CD4-positive, alpha-beta T cell treated with Interleukin-4 for 4 hours (primary cell): ENCODE results near the gene RAP1GAP.

ENCODE experiments used
- DNase-seq: peaks from one replicate; pipeline ENCODE4 v3.0.0-alpha.2; 2020

Gene RAP1GAP

GRCh38 chr1:21661886-21662285, 7.3 kb downstream of the RAP1GAP start:
- no peak for DNase-seq

GRCh38 chr1:21659924-21660326, 9.2 kb downstream of the RAP1GAP start:
- DNase-seq: no peak

DNA sequence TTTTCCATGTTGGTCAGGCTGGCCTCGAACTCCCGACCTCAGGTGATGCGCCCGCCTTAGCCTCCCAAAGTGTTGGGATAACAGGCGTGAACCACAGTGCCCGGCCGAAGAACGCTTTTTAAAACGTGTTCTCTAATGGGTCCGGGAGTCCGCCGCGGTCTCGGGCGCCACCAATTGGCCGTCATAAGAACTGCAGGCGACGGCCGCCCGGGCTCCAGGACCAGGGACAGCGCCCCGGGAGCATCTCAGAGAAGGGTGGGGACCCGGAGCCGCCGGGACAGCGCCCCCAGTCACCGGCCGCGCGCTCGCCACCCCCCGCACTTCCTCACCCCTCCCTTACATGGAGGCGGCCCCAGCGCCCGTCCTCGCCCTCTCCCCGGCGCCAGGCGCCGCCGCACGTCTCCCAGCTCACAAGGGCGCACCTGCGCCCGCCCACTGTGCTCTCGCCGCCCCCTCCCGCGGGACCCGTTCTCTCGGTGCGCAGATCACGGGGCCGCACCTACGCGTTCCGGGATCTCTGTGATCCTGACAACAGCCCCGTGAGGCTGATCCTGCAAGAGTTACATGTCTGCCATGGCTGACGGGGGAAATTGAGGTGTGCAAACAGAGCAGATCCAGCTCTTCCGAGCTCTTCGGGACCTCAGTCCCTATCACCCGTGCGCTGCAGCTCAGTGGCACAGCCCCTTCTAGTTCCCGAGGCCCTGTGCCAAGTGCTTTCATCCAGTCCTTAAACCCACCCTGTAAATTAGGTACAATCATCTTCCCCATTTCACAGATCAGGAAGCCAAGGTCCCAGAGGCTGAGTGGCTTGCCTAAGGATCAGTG, 9.8 kb downstream of the RAP1GAP start:
- peak; percentile 70 for DNase-seq

DNA sequence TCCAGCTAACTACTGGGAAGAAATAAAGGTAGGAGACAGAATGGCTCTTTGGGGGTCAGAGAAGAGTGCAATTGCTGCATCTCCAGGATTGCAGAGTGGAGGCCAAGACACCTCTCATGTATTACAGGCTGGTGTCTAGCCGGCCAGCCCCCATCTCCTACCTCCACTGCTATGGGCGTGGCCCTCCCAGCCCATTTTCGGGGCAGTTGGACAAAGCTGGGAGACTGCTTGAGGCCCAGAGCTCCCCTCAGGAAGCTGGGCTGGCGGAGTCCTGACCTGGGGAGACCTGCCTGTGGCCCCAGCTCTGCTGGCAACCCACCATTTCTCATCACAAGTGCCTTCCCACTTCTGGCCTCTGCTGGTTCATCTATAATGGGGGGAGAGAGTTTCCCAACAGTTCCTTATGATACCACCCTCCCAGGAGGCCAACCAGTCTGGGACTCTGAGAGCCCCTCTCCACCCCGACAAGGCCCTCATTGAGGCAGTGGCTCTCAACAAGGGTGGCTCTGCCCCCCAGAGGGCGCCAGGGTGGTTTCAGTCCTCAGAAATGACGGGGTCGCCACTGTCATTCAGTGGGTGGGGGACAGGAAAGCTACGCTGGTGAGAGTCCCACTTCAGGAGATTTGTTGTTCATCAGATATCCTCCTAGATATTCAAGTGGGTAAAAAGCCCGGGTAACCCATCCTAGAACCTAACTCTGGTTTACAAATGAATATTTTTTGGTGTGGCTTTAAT, 11.5 kb downstream of the RAP1GAP start:
- no peak for DNase-seq

DNA sequence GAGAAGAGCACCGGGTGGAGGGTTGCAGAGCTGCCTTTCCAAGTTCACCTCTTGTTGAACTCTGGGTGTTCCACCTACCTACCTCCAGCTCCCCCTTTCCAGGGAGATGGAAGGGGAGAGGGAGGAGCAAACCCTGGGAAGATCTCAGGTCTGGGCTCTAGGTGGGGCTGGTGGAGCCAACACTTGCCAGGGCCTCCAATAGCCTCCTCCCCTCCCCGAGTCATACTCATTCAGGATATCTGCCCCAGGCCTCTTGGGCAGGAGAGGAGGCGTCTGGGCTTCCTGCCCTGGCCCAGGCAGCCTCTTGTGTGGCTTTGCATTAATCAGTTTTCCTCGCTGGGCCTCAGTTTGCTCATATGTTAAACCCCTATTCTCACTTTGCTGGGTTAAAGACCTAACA, 13.4 kb downstream of the RAP1GAP start:
- no peak for DNase-seq

DNA sequence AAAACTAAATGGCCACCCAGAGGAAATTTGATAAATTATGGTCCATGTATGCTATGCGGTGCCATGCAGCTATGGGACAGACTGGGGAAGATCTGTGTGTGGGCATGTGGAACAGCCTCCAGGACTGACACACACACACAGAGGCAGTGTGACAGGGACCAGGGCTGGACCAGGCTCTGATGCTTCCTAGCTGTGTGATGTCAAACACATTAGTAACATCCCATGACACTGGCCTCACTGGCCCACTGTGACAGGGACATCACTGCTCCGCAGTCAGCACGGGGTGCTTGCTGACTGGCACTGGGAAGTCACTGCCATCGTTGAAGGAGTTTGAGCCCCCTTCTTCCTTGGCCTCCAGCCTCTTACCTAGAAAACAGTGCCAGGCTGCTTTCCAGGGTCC, 13.9 kb downstream of the RAP1GAP start:
- DNase-seq: no peak

GRCh38 chr1:21654209-21654608, 14.9 kb downstream of the RAP1GAP start:
- DNase-seq: no peak

- DNase-seq: no peak
Measured at GRCh38 chr1:21653744-21654100, 15.4 kb downstream of the RAP1GAP start.

GRCh38 chr1:21652937-21653743, 16.0 kb downstream of the RAP1GAP start:
- no peak for DNase-seq

- no peak for DNase-seq
Measured at GRCh38 chr1:21652101-21652936, 16.8 kb downstream of the RAP1GAP start.

DNA sequence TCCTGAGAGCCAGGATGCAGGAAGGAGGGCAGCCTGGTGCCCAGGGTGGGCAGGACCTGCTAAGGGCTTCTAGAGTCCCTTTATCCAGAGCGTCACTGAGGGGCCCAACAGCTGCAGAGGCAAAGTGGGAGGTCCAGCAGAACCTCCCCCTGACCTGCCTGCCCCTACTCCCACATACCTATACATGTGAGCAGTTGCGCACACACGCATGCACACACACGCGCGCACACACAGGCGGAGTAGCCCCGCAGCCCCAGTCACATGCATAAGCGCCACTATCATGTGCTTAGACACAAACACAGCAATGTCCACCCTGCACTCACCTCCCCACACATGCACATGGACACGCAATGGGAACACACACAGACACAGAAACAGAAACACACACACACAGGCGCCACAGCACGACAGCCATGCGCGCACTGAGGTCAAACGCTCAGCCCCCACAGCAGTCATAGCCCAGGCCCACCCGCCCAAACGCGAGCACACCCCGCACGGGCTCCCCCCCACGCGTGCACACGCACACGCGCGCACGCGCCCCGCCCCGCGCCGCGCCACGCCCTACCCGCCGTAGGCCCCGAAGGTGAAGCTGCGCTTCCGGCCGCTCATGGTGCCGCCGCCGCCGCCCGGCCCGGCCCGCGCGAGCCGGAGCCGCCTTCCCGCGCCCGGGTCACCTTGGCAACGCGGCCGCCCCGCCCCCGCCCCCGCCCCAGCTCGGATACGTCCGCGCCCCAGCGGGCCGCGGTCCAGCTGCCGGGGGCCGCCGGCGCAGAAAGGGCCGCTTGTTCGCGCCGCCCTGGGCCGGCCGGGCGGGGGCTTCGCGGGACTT, 17.7 kb downstream of the RAP1GAP start:
- DNase-seq: peak; percentile 33

DNA sequence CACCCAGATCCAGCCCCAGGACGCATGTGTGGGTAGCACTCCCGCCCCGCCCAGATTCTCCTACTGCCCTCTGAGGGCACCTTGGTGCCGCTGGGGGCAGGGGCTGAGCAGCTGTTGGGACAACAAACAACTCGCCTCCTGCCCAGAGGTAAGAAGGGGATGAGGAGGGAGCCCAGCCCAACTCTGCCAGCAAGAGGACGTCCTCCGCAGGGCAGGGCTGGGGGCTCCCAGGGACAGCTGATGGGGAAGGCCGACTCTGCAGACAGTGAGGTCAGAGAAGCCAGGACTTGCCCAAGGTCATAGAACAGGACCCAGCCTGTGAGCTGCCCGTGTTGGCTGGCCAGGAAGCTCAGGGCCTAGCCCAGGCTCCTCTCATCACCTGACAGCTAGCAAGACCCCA, 18.8 kb downstream of the RAP1GAP start:
- DNase-seq: no peak

- DNase-seq: no peak
Measured at GRCh38 chr1:21649315-21649714, 19.8 kb downstream of the RAP1GAP start.

- DNase-seq: no peak
Measured at GRCh38 chr1:21648791-21649190, 20.4 kb downstream of the RAP1GAP start.

DNA sequence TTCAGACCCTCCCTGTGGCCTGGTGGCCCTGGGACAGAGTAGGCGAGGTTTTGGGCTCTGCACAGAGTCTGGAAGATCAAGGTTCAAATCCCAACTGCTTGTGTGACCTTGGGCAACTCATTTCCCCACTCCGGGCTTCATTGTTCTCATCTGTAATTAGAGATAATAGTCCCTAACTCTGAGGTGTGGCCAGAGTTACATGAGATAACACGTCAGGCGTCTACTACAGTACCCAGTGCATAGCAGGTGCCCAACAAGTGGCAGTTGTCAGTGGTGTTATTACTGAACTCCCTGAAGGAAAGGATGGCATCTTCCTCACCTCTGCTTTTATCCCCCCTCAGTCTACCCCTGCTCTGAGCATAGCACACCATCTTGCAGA, 20.8 kb downstream of the RAP1GAP start:
- no peak for DNase-seq

DNA sequence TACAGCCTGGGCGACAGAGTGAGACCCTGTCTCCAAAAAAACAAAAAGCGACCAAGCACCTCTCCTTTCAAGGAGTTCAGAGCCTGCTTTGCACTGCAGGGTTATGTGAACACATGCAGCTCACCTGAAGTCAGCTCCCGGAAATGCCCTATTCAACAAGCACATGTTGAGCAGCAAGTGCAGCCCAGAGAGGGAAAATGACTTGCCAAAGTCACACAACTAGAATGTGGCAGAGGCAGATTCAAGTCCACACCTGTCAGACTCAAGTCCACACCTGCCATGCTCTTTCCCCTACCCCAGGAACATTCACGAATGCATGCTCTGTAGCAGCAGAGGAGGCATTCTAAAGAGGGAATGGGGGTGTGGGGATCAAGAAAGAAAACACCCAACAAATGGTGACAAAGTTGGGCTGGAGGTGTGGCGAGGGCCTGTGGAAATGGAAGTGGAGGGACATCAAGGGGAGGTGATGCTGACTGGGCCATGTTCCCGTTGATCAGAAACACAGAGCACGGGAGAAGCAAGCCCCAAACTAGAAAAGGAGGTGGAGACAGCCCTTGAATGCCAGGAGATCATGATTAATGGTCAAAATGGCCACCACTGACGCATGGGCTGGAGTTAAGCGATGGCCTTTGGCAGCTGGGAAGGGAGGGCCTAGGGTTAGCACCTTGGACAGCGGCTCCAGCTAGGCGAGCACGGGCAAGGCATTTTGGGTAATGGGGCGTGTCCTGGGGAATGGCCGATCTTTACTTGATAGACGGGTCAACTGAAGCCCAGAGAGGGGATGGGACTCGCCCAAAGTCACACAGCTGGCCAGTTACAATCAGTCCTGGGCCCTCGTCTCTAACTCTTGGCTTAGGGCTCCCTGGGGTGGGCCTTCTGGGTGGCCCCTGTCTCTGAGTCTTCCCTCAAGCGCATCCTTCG, 21.5 kb downstream of the RAP1GAP start:
- DNase-seq: no peak

- no peak for DNase-seq
Measured at GRCh38 chr1:21645550-21645949, 23.6 kb downstream of the RAP1GAP start.

DNA sequence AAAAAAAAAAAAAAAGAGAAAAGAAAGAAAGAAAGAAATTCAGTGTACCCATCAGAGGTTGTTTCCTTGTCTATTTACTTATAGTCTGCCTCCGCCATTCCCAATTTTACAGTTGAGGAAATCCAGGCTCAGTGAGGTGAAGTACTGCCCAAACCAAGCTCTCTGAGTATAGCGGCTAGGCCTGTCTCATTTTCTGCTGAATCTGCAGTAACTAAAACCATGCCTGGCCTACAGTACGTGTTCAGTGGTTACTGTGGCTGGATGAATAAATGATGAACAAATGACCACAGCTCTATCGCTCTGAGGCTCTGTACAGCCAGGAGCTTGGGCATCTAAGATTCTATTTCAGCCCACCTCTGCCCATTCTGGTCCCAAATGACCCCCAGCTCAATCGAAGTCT, 24.3 kb downstream of the RAP1GAP start:
- no peak for DNase-seq

DNA sequence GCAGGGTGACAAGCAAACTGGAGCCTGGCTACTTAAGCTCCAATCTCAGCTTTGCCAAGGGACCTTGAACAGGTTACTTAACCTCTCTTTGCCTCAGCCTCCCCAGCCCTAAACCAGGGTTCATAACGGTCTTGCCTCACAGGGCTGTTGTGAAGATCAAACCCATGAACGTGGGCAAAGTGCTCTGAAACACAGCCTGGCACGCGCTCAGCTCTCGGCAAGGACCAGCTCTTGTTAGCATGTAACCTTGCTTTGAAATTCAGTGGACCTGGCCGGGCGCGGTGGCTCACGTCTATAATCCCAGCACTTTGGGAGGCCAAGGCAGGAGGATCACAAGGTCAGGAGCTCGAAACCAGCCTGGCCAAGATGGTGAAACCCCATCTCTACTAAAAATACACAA, 24.8 kb downstream of the RAP1GAP start:
- no peak for DNase-seq

- DNase-seq: no peak
Measured at GRCh38 chr1:21643624-21644023, 25.5 kb downstream of the RAP1GAP start.
